H9 (cell line): ENCODE measurements around the gene DCTN5. TPM values are rescaled to one million over a fixed set of nuclear protein-coding genes. Genes with fewer than 3 reads are reported as not detected.

ENCODE experiments used
- DNase-seq: peaks from one replicate; pipeline ENCODE4 v3.0.0-alpha.2; 2017
- H2AFZ ChIP-seq: one replicate; pipeline ENCODE4 v1.6.1; 2013; ENCODE audit warnings: mild to moderate bottlenecking, low read length, control low read depth, moderate library complexity
- H2AK5ac ChIP-seq: 2 replicates; pipeline ENCODE4 v1.6.1; 2013; ENCODE audit warnings: low read length, control low read depth, mixed read lengths; ENCODE audit not compliant: insufficient read length
- H2BK120ac ChIP-seq: one replicate; pipeline ENCODE4 v1.6.1; 2013; ENCODE audit warnings: low read depth, mild to moderate bottlenecking, low read length, control low read depth, inconsistent platforms; ENCODE audit not compliant: poor library complexity, severe bottlenecking
- H2BK12ac ChIP-seq: 2 replicates; pipeline ENCODE4 v1.6.1; 2013; ENCODE audit warnings: low read length, control low read depth, mixed read lengths, low read depth; ENCODE audit not compliant: insufficient read length
- H2BK15ac ChIP-seq: 2 replicates; pipeline ENCODE4 v1.6.1; 2013; ENCODE audit warnings: low read depth, low read length, control low read depth
- H2BK20ac ChIP-seq: one replicate; pipeline ENCODE4 v1.6.1; 2013; ENCODE audit warnings: low read depth, mild to moderate bottlenecking, low read length, control low read depth, inconsistent platforms; ENCODE audit not compliant: poor library complexity, severe bottlenecking
- H2BK5ac ChIP-seq: 2 replicates; pipeline ENCODE4 v1.6.1; 2013; ENCODE audit warnings: low read length, control low read depth, mixed read lengths; ENCODE audit not compliant: insufficient read length
- H3K14ac ChIP-seq: 2 replicates; pipeline ENCODE4 v1.6.1; 2013; ENCODE audit warnings: low read length, control low read depth; ENCODE audit not compliant: insufficient read depth
- H3K18ac ChIP-seq: 2 replicates; pipeline ENCODE4 v1.6.1; 2013; ENCODE audit warnings: low read depth, mild to moderate bottlenecking, mixed read lengths, low read length, control low read depth; ENCODE audit not compliant: insufficient read length
- H3K23ac ChIP-seq: 2 replicates; pipeline ENCODE4 v1.6.1; 2013; ENCODE audit warnings: low read length, control low read depth, mixed read lengths, low read depth; ENCODE audit not compliant: insufficient read length
- H3K23me2 ChIP-seq: 2 replicates; pipeline ENCODE4 v1.6.1; 2013; ENCODE audit warnings: low read depth, mild to moderate bottlenecking, mixed read lengths, low read length, control low read depth; ENCODE audit not compliant: insufficient read length, poor library complexity, severe bottlenecking
- H3K27ac ChIP-seq: 2 replicates; pipeline ENCODE4 v1.5.1; 2013; ENCODE audit warnings: low read length, control low read depth, mixed read lengths, low read depth; ENCODE audit not compliant: insufficient read length
- H3K27me3 ChIP-seq: 2 replicates; pipeline ENCODE4 v1.6.1; 2013; ENCODE audit warnings: low read length, control low read depth, inconsistent platforms; ENCODE audit not compliant: insufficient read depth
- H3K4ac ChIP-seq: 2 replicates; pipeline ENCODE4 v1.6.1; 2013; ENCODE audit warnings: low read depth, mild to moderate bottlenecking, control low read depth, inconsistent platforms, low read length, moderate library complexity
- H3K4me1 ChIP-seq: 2 replicates; pipeline ENCODE4 v1.6.1; 2013; ENCODE audit warnings: low read length, control low read depth, inconsistent platforms; ENCODE audit not compliant: insufficient read depth
- H3K4me2 ChIP-seq: 2 replicates; pipeline ENCODE4 v1.6.1; 2013; ENCODE audit warnings: low read length, control low read depth, mixed read lengths; ENCODE audit not compliant: insufficient read length, insufficient read depth
- H3K56ac ChIP-seq: 2 replicates; pipeline ENCODE4 v1.6.1; 2013; ENCODE audit warnings: low read depth, mild to moderate bottlenecking, mixed read lengths, low read length, control low read depth; ENCODE audit not compliant: insufficient read length
- H3K79me1 ChIP-seq: 2 replicates; pipeline ENCODE4 v1.6.1; 2013; ENCODE audit warnings: low read depth, mild to moderate bottlenecking, moderate library complexity, low read length, control low read depth, inconsistent platforms; ENCODE audit not compliant: insufficient read depth, poor library complexity, severe bottlenecking
- H3K79me2 ChIP-seq: 2 replicates; pipeline ENCODE4 v1.6.1; 2013; ENCODE audit warnings: low read length, control low read depth, inconsistent platforms; ENCODE audit not compliant: insufficient read depth
- H3K9ac ChIP-seq: 2 replicates; pipeline ENCODE4 v1.6.1; 2013; ENCODE audit warnings: low read length, control low read depth, mixed read lengths; ENCODE audit not compliant: insufficient read length; ENCODE audit errors: extremely low read depth
- H3K9me3 ChIP-seq: one replicate; pipeline ENCODE4 v1.6.1; 2013; ENCODE audit warnings: low read depth, low read length, inconsistent platforms; ENCODE audit not compliant: control insufficient read depth
- H3T11ph ChIP-seq: one replicate; pipeline ENCODE4 v1.6.1; 2013; ENCODE audit warnings: mild to moderate bottlenecking, low read length, control low read depth, inconsistent platforms
- H4K20me1 ChIP-seq: one replicate; pipeline ENCODE4 v1.6.1; 2013; ENCODE audit not compliant: control insufficient read depth, insufficient read length, insufficient read depth
- H4K5ac ChIP-seq: 2 replicates; pipeline ENCODE4 v1.6.1; 2013; ENCODE audit warnings: low read depth, mild to moderate bottlenecking, mixed read lengths, low read length, control low read depth; ENCODE audit not compliant: insufficient read length
- H4K8ac ChIP-seq: replicated peaks from 2 replicates; pipeline ENCODE4 v1.6.1; 2013; ENCODE audit warnings: low read length, control low read depth, mixed read lengths, low read depth; ENCODE audit not compliant: insufficient read length
- H4K91ac ChIP-seq: 2 replicates; pipeline ENCODE4 v1.6.1; 2013; ENCODE audit warnings: low read depth, mild to moderate bottlenecking, moderate library complexity, mixed read lengths, low read length, control low read depth; ENCODE audit not compliant: insufficient read length
- H3K27ac Mint-ChIP-seq, 3 experiments: 2 replicates in 2 of 3; 3 replicates in 1 of 3; pipeline ENCODE4 v1.8.0; 2020 to 2021; ENCODE audit warnings: mixed read lengths in 3 of 3, mild to moderate bottlenecking in 1 of 3, moderate library complexity in 1 of 3
- H3K27me3 Mint-ChIP-seq: 2 replicates; pipeline ENCODE4 v1.8.0; 2021; ENCODE audit warnings: low read depth, mild to moderate bottlenecking, moderate library complexity, mixed read lengths
- H3K36me3 Mint-ChIP-seq, 3 experiments: 2 replicates in 2 of 3; 3 replicates in 1 of 3; pipeline ENCODE4 v1.8.0; 2020 to 2021; ENCODE audit warnings: low read depth in 3 of 3, mixed read lengths in 3 of 3; ENCODE audit not compliant: insufficient read depth in 1 of 3
- H3K4me1 Mint-ChIP-seq, 2 experiments: 2 replicates each; pipeline ENCODE4 v1.8.0; 2020; ENCODE audit warnings: mixed read lengths in 2 of 2
- H3K4me3 Mint-ChIP-seq, 2 experiments: 2 replicates in 1 of 2; 3 replicates in 1 of 2; pipeline ENCODE4 v1.8.0; 2020 to 2021; ENCODE audit warnings: mild to moderate bottlenecking in 2 of 2, mixed read lengths in 2 of 2, moderate library complexity in 1 of 2
- H3K9me3 Mint-ChIP-seq, 2 experiments: 2 replicates in 1 of 2; 3 replicates in 1 of 2; pipeline ENCODE4 v1.8.0; 2020; ENCODE audit warnings: mild to moderate bottlenecking in 2 of 2, mixed read lengths in 2 of 2, moderate library complexity in 1 of 2
- WGBS: extraction: QIAGEN DNeasy Blood & Tissue Kit; methylation state at CpG from one replicate; pipeline ENCODE4 v1.1.7; 2013; ENCODE audit warnings: missing lambda C conversion rate, low lambda C conversion rate, mixed read lengths; ENCODE audit not compliant: insufficient read length; ENCODE audit errors: extremely low coverage; 5-methylcytosine and 5-hydroxymethylcytosine counted together
- total RNA-seq: library from RNA; stranded (reverse); gene quantifications from 2 replicates; pipeline ENCODE4 v1.2.1, GENCODE V29; 2021
- TF ChIP-seq, protein P1 (sequence below): fragments of 200-600 bp; sonication (generic); conservative IDR thresholded peaks from 3 replicates; pipeline ENCODE4 v1.8.0; 2021; ENCODE audit warnings: antibody characterized with exemption, mild to moderate bottlenecking

DCTN5 gene
- total RNA-seq, 1 experiment from 2014 or later: 114 TPM

DNA sequence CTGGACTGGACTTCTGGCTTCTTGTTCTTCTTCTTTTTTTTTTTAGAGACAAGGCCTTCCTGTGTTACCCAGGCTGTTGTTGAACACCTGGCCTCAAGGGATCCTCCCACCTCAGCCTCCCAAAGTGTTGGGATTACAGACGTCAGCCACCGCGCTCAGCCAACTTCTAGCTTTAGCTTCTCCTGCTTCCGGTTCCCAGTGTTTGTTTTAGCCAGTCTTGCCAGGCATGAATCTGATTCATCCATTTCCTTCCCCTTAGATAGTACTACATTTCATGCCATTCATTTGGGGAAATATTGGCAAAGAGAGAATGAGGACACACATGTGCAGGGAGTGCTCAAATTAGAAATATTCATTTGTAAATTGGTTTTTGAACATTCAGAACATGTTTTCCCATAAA is 33.1 kb upstream of the DCTN5 start:
- no peaks in the 10 kb centered on the region for H3K4me1 Mint-ChIP-seq
- TF ChIP-seq, protein P1, sequence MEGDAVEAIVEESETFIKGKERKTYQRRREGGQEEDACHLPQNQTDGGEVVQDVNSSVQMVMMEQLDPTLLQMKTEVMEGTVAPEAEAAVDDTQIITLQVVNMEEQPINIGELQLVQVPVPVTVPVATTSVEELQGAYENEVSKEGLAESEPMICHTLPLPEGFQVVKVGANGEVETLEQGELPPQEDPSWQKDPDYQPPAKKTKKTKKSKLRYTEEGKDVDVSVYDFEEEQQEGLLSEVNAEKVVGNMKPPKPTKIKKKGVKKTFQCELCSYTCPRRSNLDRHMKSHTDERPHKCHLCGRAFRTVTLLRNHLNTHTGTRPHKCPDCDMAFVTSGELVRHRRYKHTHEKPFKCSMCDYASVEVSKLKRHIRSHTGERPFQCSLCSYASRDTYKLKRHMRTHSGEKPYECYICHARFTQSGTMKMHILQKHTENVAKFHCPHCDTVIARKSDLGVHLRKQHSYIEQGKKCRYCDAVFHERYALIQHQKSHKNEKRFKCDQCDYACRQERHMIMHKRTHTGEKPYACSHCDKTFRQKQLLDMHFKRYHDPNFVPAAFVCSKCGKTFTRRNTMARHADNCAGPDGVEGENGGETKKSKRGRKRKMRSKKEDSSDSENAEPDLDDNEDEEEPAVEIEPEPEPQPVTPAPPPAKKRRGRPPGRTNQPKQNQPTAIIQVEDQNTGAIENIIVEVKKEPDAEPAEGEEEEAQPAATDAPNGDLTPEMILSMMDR: no peak
- no CpG with 5 or more reads among the region's 4 CpGs for WGBS

More for the DNA sequence above, 33.1 kb upstream of the DCTN5 start:
- Histone ChIP-seq H3K4me2 (no peak overlapping the region), H2BK15ac (no peak overlapping the region), H2BK120ac (no peak overlapping the region), H3K27me3 (no peaks in the 10 kb centered on the region), H3K4me1 (no peaks in the 10 kb centered on the region), H2BK20ac (no peak overlapping the region), H3K14ac (no peak overlapping the region), H4K91ac (no peak overlapping the region), H3K18ac (no peak overlapping the region), H4K20me1 (no peaks in the 10 kb centered on the region), H3K23ac (no peak overlapping the region), H2BK5ac (no peak overlapping the region), H3K23me2 (no peaks in the 10 kb centered on the region), H3K27ac (no peak overlapping the region), H3K79me2 (no peaks in the 10 kb centered on the region), H3T11ph (no peak overlapping the region), H3K56ac (no peak overlapping the region), H4K5ac (no peak overlapping the region), H3K79me1 (no peaks in the 10 kb centered on the region), H2AFZ (no peak overlapping the region), H3K9me3 (no peaks in the 10 kb centered on the region), H4K8ac (no peak overlapping the region), H2BK12ac (no peak overlapping the region), H2AK5ac (no peak overlapping the region), H3K4ac (no peak overlapping the region), H3K9ac (no peak overlapping the region)
- DNase-seq: no peak
- H3K27me3 Mint-ChIP-seq: no peaks in the 10 kb centered on the region
- no peaks in the 10 kb centered on the region for H3K9me3 Mint-ChIP-seq
- no peak overlapping the region for H3K27ac Mint-ChIP-seq
- H3K4me3 Mint-ChIP-seq: no peak overlapping the region
- peaks cover 13 to 60% (median 35%) of the 10 kb centered on the region in 3 experiments; a peak in 6 of 7 replicates for H3K36me3 Mint-ChIP-seq
